Stimulated activated CD8-positive, alpha-beta memory T cell treated with anti-CD3 and anti-CD28 coated beads, Interleukin-15, amount 100 ng/mL, for 48 hours (primary cell): ENCODE results near the gene MBIP.

Source experiments
- DNase-seq, 2 donors: peaks; one replicate each; pipeline ENCODE4 v3.0.0-alpha.2; 2020; ENCODE audit warnings: low read depth in 2 of 2

The MBIP gene

GRCh38 chr14:36264595-36264994 is 55.8 kb downstream of the MBIP start:
- DNase-seq = no peak

- no peak for DNase-seq
Observed at GRCh38 chr14:36264107-36264506, 56.3 kb downstream of the MBIP start.

- no peak for DNase-seq
Observed at GRCh38 chr14:36260970-36261640, 59.3 kb downstream of the MBIP start.

- no peak for DNase-seq
Observed at GRCh38 chr14:36258241-36258640, 62.2 kb downstream of the MBIP start.

- no peak for DNase-seq
Observed at GRCh38 chr14:36256126-36256801, 64.2 kb downstream of the MBIP start.

GRCh38 chr14:36254020-36254624 is 66.3 kb downstream of the MBIP start:
- DNase-seq = no peak
